IMR-90 (cell line): ENCODE data around the gene NAGLU. TPM values are rescaled to one million over a fixed set of nuclear protein-coding genes. Genes with fewer than 3 reads are reported as not detected.

Experiments used
- ATAC-seq: fragments of 200-7000 bp; cut with Tn5 transposase; 2 replicates; pipeline ENCODE4 v1.9.1; 2020; ENCODE audit warnings: low read depth, mild to moderate bottlenecking, moderate library complexity
- BruUV-seq: library from RNA; stranded (reverse); fragments of 400-500 nt; replicated peaks from 2 replicates; lab custom pipeline; 2021; lab: Mats Ljungman, UMichigan
- CTCF ChIA-PET: fragments of 300-600 bp; formaldehyde crosslinking; extraction: SDS; loops from one replicate; lab custom pipeline; 2021; ENCODE audit warnings: antibody characterized with exemption; lab: Yijun Ruan, JAX
- POLR2A ChIA-PET: fragments of 300-600 bp; sonication (Branson Sonifier 250); formaldehyde crosslinking; loops from one replicate; lab custom pipeline; 2022; ENCODE audit warnings: antibody characterized with exemption; ENCODE audit not compliant: unreplicated experiment; lab: Charles Lee
- DNase-seq: peaks from one replicate; pipeline ENCODE4 v3.0.0; 2013
- H2AFZ ChIP-seq: replicated peaks from 2 replicates; pipeline ENCODE3; 2013; ENCODE audit warnings: low read length, mild to moderate bottlenecking; ENCODE audit not compliant: poor library complexity
- H2AK5ac ChIP-seq: 2 replicates; pipeline ENCODE4 v1.6.1; 2013; ENCODE audit warnings: low read depth, low read length, inconsistent platforms
- H2AK9ac ChIP-seq: replicated peaks from 2 replicates; pipeline ENCODE3; 2013; ENCODE audit warnings: mild to moderate bottlenecking, low read depth, low read length, moderate library complexity; ENCODE audit not compliant: poor library complexity
- H2BK120ac ChIP-seq: 2 replicates; pipeline ENCODE4 v1.6.1; 2013; ENCODE audit warnings: low read depth, low read length, inconsistent platforms
- H2BK15ac ChIP-seq: 3 replicates; pipeline ENCODE4 v1.6.1; 2013; ENCODE audit warnings: low read depth, low read length, inconsistent platforms
- H2BK20ac ChIP-seq: 2 replicates; pipeline ENCODE4 v1.6.1; 2013; ENCODE audit warnings: low read depth, mild to moderate bottlenecking, inconsistent platforms, low read length, moderate library complexity
- H2BK5ac ChIP-seq: 2 replicates; pipeline ENCODE4 v1.6.1; 2013; ENCODE audit warnings: mild to moderate bottlenecking, low read depth, low read length, inconsistent platforms; ENCODE audit not compliant: poor library complexity, severe bottlenecking
- H3K14ac ChIP-seq: replicated peaks from 2 replicates; pipeline ENCODE4 v1.6.1; 2013; ENCODE audit warnings: low read depth, low read length, inconsistent platforms
- H3K18ac ChIP-seq: 2 replicates; pipeline ENCODE4 v1.6.1; 2013; ENCODE audit warnings: low read depth, low read length, control low read depth
- H3K23ac ChIP-seq: 2 replicates; pipeline ENCODE4 v1.6.1; 2013; ENCODE audit warnings: low read depth, low read length, inconsistent platforms
- H3K27ac ChIP-seq: 2 replicates; pipeline ENCODE4 v1.5.1; 2013; ENCODE audit warnings: mild to moderate bottlenecking, control low read depth, low read length; ENCODE audit not compliant: insufficient read depth
- H3K27me3 ChIP-seq: 2 replicates; pipeline ENCODE4 v1.6.1; 2013; ENCODE audit warnings: low read length; ENCODE audit not compliant: control insufficient read depth, insufficient read depth
- H3K36me3 ChIP-seq: 2 replicates; pipeline ENCODE4 v1.6.1; 2013; ENCODE audit warnings: low read length, mixed read lengths; ENCODE audit not compliant: control insufficient read depth, insufficient read depth
- H3K4ac ChIP-seq: 2 replicates; pipeline ENCODE4 v1.6.1; 2013; ENCODE audit warnings: low read depth, low read length, inconsistent platforms
- H3K4me1 ChIP-seq: 2 replicates; pipeline ENCODE4 v1.6.1; 2013; ENCODE audit warnings: low read length, mixed read lengths; ENCODE audit not compliant: control insufficient read depth, insufficient read depth
- H3K4me2 ChIP-seq: 2 replicates; pipeline ENCODE4 v1.6.1; 2013; ENCODE audit warnings: low read depth, mild to moderate bottlenecking, control low read depth, low read length, moderate library complexity
- H3K4me3 ChIP-seq: 2 replicates; pipeline ENCODE4 v1.5.1; 2013; ENCODE audit warnings: low read depth, mild to moderate bottlenecking, control low read depth, low read length, moderate library complexity; ENCODE audit not compliant: insufficient read depth
- H3K56ac ChIP-seq: 2 replicates; pipeline ENCODE4 v1.6.1; 2013; ENCODE audit warnings: low read length, inconsistent platforms; ENCODE audit not compliant: insufficient read depth; ENCODE audit errors: extremely low read depth
- H3K79me1 ChIP-seq, 2 experiments: 2 replicates each; pipeline ENCODE4 v1.6.1; 2013; ENCODE audit warnings: low read length in 2 of 2, inconsistent platforms in 1 of 2, low read depth in 1 of 2
- H3K9ac ChIP-seq: 2 replicates; pipeline ENCODE4 v1.6.1; 2013; ENCODE audit warnings: low read depth, low read length, control low read depth
- H3K9me1 ChIP-seq: 2 replicates; pipeline ENCODE4 v1.6.1; 2013; ENCODE audit warnings: low read length, inconsistent platforms; ENCODE audit not compliant: insufficient read depth
- H3K9me3 ChIP-seq: 2 replicates; pipeline ENCODE4 v1.6.1; 2013; ENCODE audit warnings: low read length; ENCODE audit not compliant: control insufficient read depth, insufficient read depth
- H4K20me1 ChIP-seq: 2 replicates; pipeline ENCODE4 v1.6.1; 2013; ENCODE audit warnings: low read length, inconsistent platforms; ENCODE audit not compliant: insufficient read depth
- H4K5ac ChIP-seq: 2 replicates; pipeline ENCODE4 v1.6.1; 2013; ENCODE audit warnings: mild to moderate bottlenecking, low read depth, low read length, control low read depth
- H4K8ac ChIP-seq, 2 experiments: 2 replicates each; pipeline ENCODE4 v1.6.1; 2013; ENCODE audit warnings: low read depth in 2 of 2, low read length in 2 of 2, control low read depth in 1 of 2, inconsistent platforms in 1 of 2
- H4K91ac ChIP-seq: 2 replicates; pipeline ENCODE4 v1.6.1; 2013; ENCODE audit warnings: low read depth, low read length, inconsistent platforms; ENCODE audit not compliant: insufficient read depth
- CEBPB ChIP-seq: IDR thresholded peaks from 2 replicates; pipeline ENCODE4 v1.6.1; 2012; ENCODE audit warnings: low read depth, low read length, improper control_type of control experiment
- CHD1 ChIP-seq: IDR thresholded peaks from 2 replicates; pipeline ENCODE4 v1.6.1; 2012; ENCODE audit warnings: low read depth, low read length, improper control_type of control experiment
- ELK1 ChIP-seq: fragments of 150-350 bp; IDR thresholded peaks from 2 replicates; pipeline ENCODE4 v1.6.1; 2016; ENCODE audit warnings: low read depth, mild to moderate bottlenecking, low read length, moderate library complexity, borderline replicate concordance
- MAFK ChIP-seq: IDR thresholded peaks from 2 replicates; pipeline ENCODE4 v1.6.1; 2012; ENCODE audit warnings: low read depth, low read length, improper control_type of control experiment
- MAZ ChIP-seq: IDR thresholded peaks from 2 replicates; pipeline ENCODE4 v1.6.1; 2012; ENCODE audit warnings: low read depth, mild to moderate bottlenecking, low read length, improper control_type of control experiment, moderate library complexity, borderline replicate concordance
- POLR2A ChIP-seq: IDR thresholded peaks from 2 replicates; pipeline ENCODE4 v1.6.1; 2012; ENCODE audit warnings: mild to moderate bottlenecking, low read depth, low read length
- RAD21 ChIP-seq: IDR thresholded peaks from 2 replicates; pipeline ENCODE4 v1.6.1; 2012; ENCODE audit warnings: low read length, improper control_type of control experiment
- SMC3 ChIP-seq: fragments of 150-350 bp; IDR thresholded peaks from 2 replicates; pipeline ENCODE4 v1.6.1; 2016; ENCODE audit warnings: low read depth, mild to moderate bottlenecking, antibody characterized with exemption, low read length, moderate library complexity
- USF2 ChIP-seq: fragments of 150-350 bp; IDR thresholded peaks from 2 replicates; pipeline ENCODE4 v1.6.1; 2017; ENCODE audit warnings: mild to moderate bottlenecking, antibody characterized with exemption, low read length, low read depth
- WGBS, 2 experiments: methylation state at CpG; one replicate each; pipeline versions ENCODE4 v1.1.5 to v1.1.7; 2013; ENCODE audit warnings: missing lambda C conversion rate in 2 of 2; ENCODE audit not compliant: insufficient read length in 1 of 2; ENCODE audit errors: extremely low coverage in 2 of 2; 5-methylcytosine and 5-hydroxymethylcytosine counted together
- dilution Hi-C: fragments of 300-500 bp; cut with HindIII; formaldehyde crosslinking; loops from one replicate; pipeline ENCODE4 v1.14.3; 2018; ENCODE audit warnings: low sequenced_read_pairs; ENCODE audit not compliant: unreplicated experiment
- in situ Hi-C: fragments of 300-500 bp; cut with MboI; formaldehyde crosslinking; loops from 3 replicates; pipeline ENCODE4 v1.14.3; 2019; ENCODE audit warnings: low sequenced_read_pairs, inconsistent platforms, mixed read lengths
- intact Hi-C: fragments of 100-400 bp; cut with micrococcal nuclease; formaldehyde crosslinking; loops from 2 replicates; pipeline ENCODE4 v1.10.0; 2022
- polyA plus RNA-seq, 3 experiments: library from polyadenylated mRNA; depleted of rRNA; stranded (reverse); fragments of >200 nt; gene quantifications; 2 replicates each; pipeline ENCODE4 v1.2.3, GENCODE V29; 2012; ENCODE audit warnings: low replicate concordance in 1 of 3
- total RNA-seq: library from RNA; depleted of rRNA; stranded (reverse); fragments of >200 nt; gene quantifications from 2 replicates; pipeline ENCODE4 v1.2.3, GENCODE V29; 2012

The NAGLU gene
- total and polyA plus RNA-seq, 2 of the 4 experiments (the other 2 are of a cell fraction): 6.5 to 29.2 TPM

- 95% methylated on average over 6 of the region's 31 CpGs; no CpG with 5 or more reads in 1 of the 2 experiments for whole genome bisulfite sequencing, 2 experiments
- H3K4me2 ChIP-seq: peak overlapping the region; percentile 90
- peak overlapping the region; percentile 72 to 95 for H4K8ac ChIP-seq
- H3K79me1 ChIP-seq: peaks cover 16 to 32% of the 10 kb centered on the region in 2 experiments
- H3K4me3 ChIP-seq: peak overlapping the region; percentile 53
- H3K56ac ChIP-seq: no peak overlapping the region; the same call in 1 of the 2 replicates
- peak overlapping the region; percentile 81 for H3K9ac ChIP-seq
- ATAC-seq (no peak), DNase-seq (no peak)
- H3K14ac ChIP-seq: peak overlapping the region; percentile 96
- peak overlapping the region; percentile 63 for H2BK5ac ChIP-seq
- H2BK20ac ChIP-seq: 0 out of 2 replicates have a peak overlapping the region, but pooled peaks have one; percentile 17
- in situ Hi-C loops (no loop called here), intact Hi-C loops (no loop called here), dilution Hi-C loops (no loop called here)
- no peak overlapping the region for H3K18ac ChIP-seq
- H3K9me3 ChIP-seq: no peaks in the 10 kb centered on the region
- H2BK15ac ChIP-seq: no peak overlapping the region
- peaks cover 26% of the 10 kb centered on the region for H3K9me1 ChIP-seq
- peaks cover 9% of the 10 kb centered on the region; the same call in 1 of the 2 replicates for H4K20me1 ChIP-seq
- H3K4ac ChIP-seq: peak overlapping the region; percentile 97
- no peaks in the 10 kb centered on the region for H3K27me3 ChIP-seq
- no peak for TF ChIP-seq MAFK
- TF ChIP-seq CEBPB: no peak
- no peak for TF ChIP-seq CHD1
- no peak for TF ChIP-seq ELK1
- TF ChIP-seq POLR2A: no peak
- TF ChIP-seq MAZ: no peak
- no peak for TF ChIP-seq SMC3
- TF ChIP-seq USF2: no peak
- TF ChIP-seq RAD21: no peak
- no peak overlapping the region for H4K5ac ChIP-seq
- peak overlapping the region; percentile 93 for H2AK5ac ChIP-seq
- peak overlapping the region; percentile 98 for H4K91ac ChIP-seq
- BruUV-seq: no TSS peak
- peaks cover 27% of the 10 kb centered on the region for H3K36me3 ChIP-seq
- CTCF ChIA-PET: interaction anchor here (0.6 to 1.8 kb wide), 4 partner anchors 10 to 368 kb away, joined by 3 to 6 read pairs (median 3); no protein-coding TSS in a partner anchor
- H3K27ac ChIP-seq: peak overlapping the region; percentile 55
- H3K23ac ChIP-seq: peak overlapping the region; percentile 92
- peak overlapping the region; percentile 69 for H2BK120ac ChIP-seq
- peak overlapping the region; percentile 90 for H2AFZ ChIP-seq
- peak overlapping the region; percentile 99 for H2AK9ac ChIP-seq
- peaks cover 10% of the 10 kb centered on the region for H3K4me1 ChIP-seq
- POLR2A ChIA-PET: interaction anchor here (1.6 to 1.8 kb wide), 2 partner anchors 114 to 116 kb away, joined by 4 read pairs; partner anchors contain the start of gene CAVIN1
Observed at GRCh38 chr17:42537156-42537805, 1.2 kb downstream of the NAGLU start.
